HepG2 (cell line): Measurements from ENCODE around the gene RHBDL1. TPM values are rescaled to one million over a fixed set of nuclear protein-coding genes. Genes with fewer than 3 reads are reported as not detected.

Experiments used
- EED ChIP-seq: sonication (generic); formaldehyde crosslinking; IDR thresholded peaks from 2 replicates; pipeline ENCODE4 v1.5.0; 2020; ENCODE audit warnings: mild to moderate bottlenecking, missing genetic modification reagents
- JUN ChIP-seq: sonication (generic); formaldehyde crosslinking; IDR thresholded peaks from 2 replicates; pipeline ENCODE4 v1.4.0; 2020; ENCODE audit warnings: mild to moderate bottlenecking, missing genetic modification reagents
- MAFK ChIP-seq, 2 experiments: IDR thresholded peaks in 1 of 2; conservative IDR thresholded peaks in 1 of 2; 2 replicates each; pipeline ENCODE4 v1.6.1; 2011; ENCODE audit warnings: improper control_type of control experiment in 2 of 2, low read length in 2 of 2
- NKX3-1 ChIP-seq: sonication (generic); formaldehyde crosslinking; IDR thresholded peaks from 2 replicates; pipeline ENCODE4 v1.5.0; 2020; ENCODE audit warnings: missing genetic modification reagents
- PITX1 ChIP-seq: sonication (generic); formaldehyde crosslinking; IDR thresholded peaks from 2 replicates; pipeline ENCODE4 v1.5.1; 2020; ENCODE audit warnings: mild to moderate bottlenecking, missing genetic modification reagents
- SIN3B ChIP-seq: fragments of 150-350 bp; IDR thresholded peaks from 2 replicates; pipeline ENCODE4 v1.6.1; 2014; ENCODE audit warnings: low read length
- UBTF ChIP-seq: sonication (generic); formaldehyde crosslinking; IDR thresholded peaks from 2 replicates; pipeline ENCODE4 v1.4.0; 2020; ENCODE audit warnings: mild to moderate bottlenecking, missing genetic modification reagents
- ZBTB40 ChIP-seq, 2 experiments: fragments of 450-650 bp in 1 of 2; sonication (generic) in 1 of 2; formaldehyde crosslinking in 1 of 2; IDR thresholded peaks; 2 replicates each; pipeline versions ENCODE4 v1.6.1 to v1.8.0; 2016 to 2022; ENCODE audit warnings: antibody characterized with exemption in 1 of 2, mild to moderate bottlenecking in 1 of 2, missing genetic modification reagents in 1 of 2
- ZBTB43 ChIP-seq: sonication (generic); formaldehyde crosslinking; conservative IDR thresholded peaks from 2 replicates; pipeline ENCODE4 v1.4.0; 2020; ENCODE audit warnings: missing genetic modification reagents
- ZNF564 ChIP-seq: sonication (generic); formaldehyde crosslinking; IDR thresholded peaks from 2 replicates; pipeline ENCODE4 v1.8.1; 2023; ENCODE audit warnings: mild to moderate bottlenecking, missing genetic modification reagents
- ZNF570 ChIP-seq: sonication (generic); formaldehyde crosslinking; IDR thresholded peaks from 2 replicates; pipeline ENCODE4 v1.4.0; 2020; ENCODE audit warnings: mild to moderate bottlenecking, missing genetic modification reagents, borderline replicate concordance
- ZNF891 ChIP-seq: sonication (generic); formaldehyde crosslinking; IDR thresholded peaks from 2 replicates; pipeline ENCODE4 v1.5.0; 2020; ENCODE audit warnings: mild to moderate bottlenecking, missing genetic modification reagents
- ZSCAN21 ChIP-seq: sonication (generic); formaldehyde crosslinking; IDR thresholded peaks from 2 replicates; pipeline ENCODE4 v1.8.0; 2022; ENCODE audit warnings: mild to moderate bottlenecking, missing genetic modification reagents, moderate library complexity, borderline replicate concordance
- polyA plus RNA-seq, 8 experiments: library from polyadenylated mRNA; depleted of rRNA in 3 of 8; stranded (reverse) in 7 of 8; unstranded in 1 of 8; fragments of >200 nt; fragmentation: Illumina TruSeq in 4 of 8; extraction: Trizol in 4 of 8; gene quantifications; 2 replicates each; pipeline versions ENCODE4 v1.2.1 to v1.2.3, GENCODE V29; 2011 to 2016; ENCODE audit warnings: low read depth in 4 of 8, missing spikeins in 1 of 8, mixed read lengths in 1 of 8; ENCODE audit not compliant: insufficient read depth in 1 of 8
- total RNA-seq, 5 experiments: library from RNA; depleted of rRNA; stranded (reverse); fragments of >200 nt; fragmentation: Illumina TruSeq; extraction: Trizol; gene quantifications; 2 replicates each; pipeline ENCODE4 v1.2.3, GENCODE V29; 2016; ENCODE audit warnings: low read depth in 1 of 5

The RHBDL1 gene
- total and polyA plus RNA-seq, 2 of the 13 experiments (the other 11 are each of a cell fraction or from before 2014, with no cell fraction given): 1.8 to 3.8 TPM

- TF ChIP-seq ZBTB40 (IDR thresholded peaks at IDR 0.05) (no peak), ZBTB40 (CRISPR knock-in tag; IDR thresholded peaks at IDR 0.05) (peak; percentile 86), PITX1 (0 out of 2 replicates have a peak, but pooled peaks have one; percentile 23), ZNF891 (CRISPR knock-in tag) (0 out of 2 replicates have a peak, but pooled peaks have one; percentile 54), UBTF (peak; percentile 88; the same call in 1 of the 2 replicates), EED (CRISPR knock-in tag) (peak; percentile 48; the same call in 1 of the 2 replicates), SIN3B (peak; percentile 78), ZBTB43 (CRISPR knock-in tag) (peak; percentile 43; the same call in 1 of the 2 replicates), JUN (CRISPR knock-in tag) (peak; percentile 33; the same call in 1 of the 2 replicates), ZNF564 (peak; percentile 82; the same call in 1 of the 2 replicates), MAFK (conservative IDR thresholded peaks at IDR 0.05 in 1 of 2, IDR thresholded peaks at IDR 0.05 in 1 of 2; ENCODE audit: low read length in 2 of 2) (no peak), ZNF570 (CRISPR knock-in tag) (0 out of 2 replicates have a peak, but pooled peaks have one; percentile 47), NKX3-1 (CRISPR knock-in tag) (peak; percentile 77), ZSCAN21 (CRISPR knock-in tag) (peak; percentile 92)
Measured at GRCh38 chr16:720990-721764, 45.7 kb downstream of the RHBDL1 start, which contains the start of gene ANTKMT (continued).
